ENCODE measurements around the gene RAB2B.

DNA sequence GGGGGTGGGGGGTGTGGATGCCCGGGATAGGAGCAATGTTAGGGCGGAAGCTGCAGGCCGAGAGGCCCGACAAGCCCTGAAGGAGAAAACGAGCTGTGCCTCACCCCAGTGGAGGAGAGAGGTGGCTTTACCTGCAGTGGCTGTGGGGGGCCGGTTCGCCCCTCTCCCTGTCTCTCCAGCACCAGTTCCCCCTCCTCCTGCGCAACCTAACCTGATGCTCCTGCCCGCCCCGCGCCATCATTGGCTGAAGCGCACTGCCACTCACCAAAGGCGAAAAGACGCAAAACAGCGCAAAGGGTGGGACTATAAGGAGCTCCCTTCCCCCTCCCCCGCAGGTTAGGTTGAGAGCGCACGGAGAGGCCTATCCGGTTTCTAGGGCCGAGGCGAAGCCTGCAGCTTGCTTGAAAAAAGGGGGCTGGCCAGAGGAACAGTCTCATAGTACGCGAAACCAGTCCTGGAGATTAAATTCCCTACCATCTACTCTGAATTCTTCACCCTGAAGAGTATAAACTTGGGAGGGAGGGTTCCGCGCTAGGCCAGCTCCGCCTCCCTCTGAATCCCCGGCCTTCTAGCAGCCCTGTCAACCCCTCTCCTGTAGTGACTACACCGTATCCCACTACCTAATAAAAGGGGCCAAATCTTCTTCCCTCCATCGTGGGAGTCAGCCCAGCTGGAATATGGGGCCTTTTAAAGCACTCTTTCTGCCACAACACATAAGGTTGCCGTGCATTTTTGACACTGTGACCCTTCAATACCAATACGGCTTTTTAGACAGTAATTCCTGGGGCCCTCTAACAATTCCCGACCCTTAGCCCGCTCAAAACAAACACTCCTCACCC lies 39.5 kb downstream of the RAB2B start:
- TF ChIP-seq SUZ12 (IDR thresholded peaks at IDR 0.05; ENCODE audit: extremely low read depth, insufficient read depth, insufficient read length) (no peak), YY1 (IDR thresholded peaks at IDR 0.05; ENCODE audit: insufficient read depth, insufficient read length) (no peak), ZNF274 (IDR thresholded peaks at IDR 0.05; ENCODE audit: low read depth, low read length) (no peak)
